Gastroesophageal sphincter (tissue), 4 donors: ENCODE measurements around the gene BCKDK. TPM values are rescaled to one million over a fixed set of nuclear protein-coding genes. Genes with fewer than 3 reads are reported as not detected.

Experiments
- ATAC-seq: fragments of 150-250 bp; one replicate; pipeline ENCODE4 v1.9.1; 2016; ENCODE audit warnings: mild to moderate bottlenecking, moderate library complexity
- H3K27ac ChIP-seq, 4 donors: fragments of 200-600 bp; sonication (generic) in 3 of 4; 1 replicate in 3 of 4; 2 replicates in 1 of 4; pipeline ENCODE4 v1.5.1; 2016 to 2019
- H3K27me3 ChIP-seq: fragments of 200-600 bp; sonication (generic); one replicate; pipeline ENCODE4 v1.5.1; 2019
- H3K36me3 ChIP-seq, 2 donors: fragments of 200-600 bp; sonication (generic); one replicate each; pipeline ENCODE4 v1.5.1; 2019; ENCODE audit warnings: control low read depth in 1 of 2
- H3K4me1 ChIP-seq, 3 donors: fragments of 200-600 bp; sonication (generic); 1 replicate in 2 of 3; 2 replicates in 1 of 3; pipeline ENCODE4 v1.5.1; 2016 to 2019; ENCODE audit warnings: control low read depth in 2 of 3
- H3K4me3 ChIP-seq, 2 donors: fragments of 200-600 bp; sonication (generic); one replicate each; pipeline ENCODE4 v1.5.1; 2019; ENCODE audit warnings: mild to moderate bottlenecking in 1 of 2, moderate library complexity in 1 of 2
- H3K9me3 ChIP-seq, 3 donors: fragments of 200-600 bp; sonication (generic); one replicate each; pipeline ENCODE4 v1.5.1; 2017 to 2019; ENCODE audit warnings: control low read depth in 2 of 3
- EP300 ChIP-seq: sonication (generic); formaldehyde crosslinking; IDR thresholded peaks from one replicate; pipeline ENCODE4 v1.6.1; 2017; ENCODE audit warnings: antibody characterized with exemption, mild to moderate bottlenecking
- POLR2A ChIP-seq, 2 donors: fragments of 450-650 bp; IDR thresholded peaks; one replicate each; pipeline ENCODE4 v1.6.1; 2017; ENCODE audit warnings: antibody characterized with exemption in 2 of 2, mild to moderate bottlenecking in 2 of 2, moderate library complexity in 1 of 2
- POLR2AphosphoS5 ChIP-seq: sonication (generic); formaldehyde crosslinking; IDR thresholded peaks from one replicate; pipeline ENCODE4 v1.6.1; 2017; ENCODE audit warnings: antibody characterized with exemption
- WGBS, 2 donors: methylation state at CpG; one replicate each; pipeline ENCODE4 v1.1.5; 2018; ENCODE audit warnings: low coverage in 1 of 2; 5-methylcytosine and 5-hydroxymethylcytosine counted together
- total RNA-seq, 4 donors: library from RNA; depleted of rRNA; stranded (reverse); fragments of >200 nt; gene quantifications; one replicate each; pipeline ENCODE4 v1.1.0, GENCODE V29; 2016
- TF ChIP-seq, protein P1 (sequence below), 4 experiments: fragments of 200-600 bp in 2 of 4; fragments of 450-650 bp in 2 of 4; sonication (generic) in 1 of 4; IDR thresholded peaks; one replicate each; pipeline ENCODE4 v1.5.1; 2017 to 2019; ENCODE audit warnings: antibody characterized with exemption in 4 of 4, mild to moderate bottlenecking in 2 of 4, moderate library complexity in 2 of 4

BCKDK gene
- total RNA-seq, 4 donors from 2014 or later, result 26.5 to 70.2 (median 39.8) TPM

DNA sequence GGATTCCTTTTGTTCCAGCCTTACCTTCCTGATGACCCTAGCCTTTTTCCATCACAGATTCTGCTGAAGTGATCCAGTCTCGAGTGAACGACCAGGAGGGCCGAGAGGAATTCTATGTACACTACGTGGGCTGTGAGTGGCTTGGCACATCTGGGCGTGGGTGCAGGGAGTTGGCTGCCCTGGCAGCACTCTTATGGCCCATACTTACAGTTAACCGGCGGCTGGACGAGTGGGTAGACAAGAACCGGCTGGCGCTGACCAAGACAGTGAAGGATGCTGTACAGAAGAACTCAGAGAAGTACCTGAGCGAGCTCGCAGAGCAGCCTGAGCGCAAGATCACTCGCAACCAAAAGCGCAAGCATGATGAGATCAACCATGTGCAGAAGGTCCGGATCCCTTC, 11.9 kb downstream of the BCKDK start:
- Histone ChIP-seq H3K36me3 (peaks cover 0 to 55% of the 10 kb centered on the region in 2 donors), H3K9me3 (no peaks in the 10 kb centered on the region), H3K27ac (peak overlapping the region in 3 of 4 donors; percentile 95 to 99 (median 98)), H3K4me3 (no peak overlapping the region), H3K4me1 (peaks cover 0 to 39% (median 11%) of the 10 kb centered on the region in 3 donors), H3K27me3 (no peaks in the 10 kb centered on the region)
- 97% methylated on average over 6 of the region's 16 CpGs; no CpG with 5 or more reads in 1 of the 2 donors for WGBS, 2 donors
- TF ChIP-seq POLR2AphosphoS5 (no peak), EP300 (no peak), POLR2A (IDR thresholded peaks at IDR 0.05) (no peak)
- TF ChIP-seq, protein P1, sequence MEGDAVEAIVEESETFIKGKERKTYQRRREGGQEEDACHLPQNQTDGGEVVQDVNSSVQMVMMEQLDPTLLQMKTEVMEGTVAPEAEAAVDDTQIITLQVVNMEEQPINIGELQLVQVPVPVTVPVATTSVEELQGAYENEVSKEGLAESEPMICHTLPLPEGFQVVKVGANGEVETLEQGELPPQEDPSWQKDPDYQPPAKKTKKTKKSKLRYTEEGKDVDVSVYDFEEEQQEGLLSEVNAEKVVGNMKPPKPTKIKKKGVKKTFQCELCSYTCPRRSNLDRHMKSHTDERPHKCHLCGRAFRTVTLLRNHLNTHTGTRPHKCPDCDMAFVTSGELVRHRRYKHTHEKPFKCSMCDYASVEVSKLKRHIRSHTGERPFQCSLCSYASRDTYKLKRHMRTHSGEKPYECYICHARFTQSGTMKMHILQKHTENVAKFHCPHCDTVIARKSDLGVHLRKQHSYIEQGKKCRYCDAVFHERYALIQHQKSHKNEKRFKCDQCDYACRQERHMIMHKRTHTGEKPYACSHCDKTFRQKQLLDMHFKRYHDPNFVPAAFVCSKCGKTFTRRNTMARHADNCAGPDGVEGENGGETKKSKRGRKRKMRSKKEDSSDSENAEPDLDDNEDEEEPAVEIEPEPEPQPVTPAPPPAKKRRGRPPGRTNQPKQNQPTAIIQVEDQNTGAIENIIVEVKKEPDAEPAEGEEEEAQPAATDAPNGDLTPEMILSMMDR (IDR thresholded peaks at IDR 0.05), result no peak
- no peak for ATAC-seq

- 100% methylated on average over 2 of the region's 3 CpGs; no CpG with 5 or more reads in 1 of the 2 donors for WGBS, 2 donors
- Histone ChIP-seq H3K4me1 (peaks cover 0 to 15% (median 0%) of the 10 kb centered on the region in 3 donors), H3K36me3 (peaks cover 0 to 92% of the 10 kb centered on the region in 2 donors), H3K9me3 (no peaks in the 10 kb centered on the region), H3K27me3 (no peaks in the 10 kb centered on the region), H3K4me3 (no peak overlapping the region), H3K27ac (no peak overlapping the region)
- no peak for TF ChIP-seq EP300
- no peak for ATAC-seq
These were observed 17.7 kb downstream of the BCKDK start for GRCh38 chr16:31125844-31126243.

- no peak for ATAC-seq
- Histone ChIP-seq H3K9me3 (no peaks in the 10 kb centered on the region), H3K27ac (peak overlapping the region in 1 of 4 donors; percentile 14), H3K4me1 (peaks cover 0 to 15% (median 0%) of the 10 kb centered on the region in 3 donors), H3K4me3 (no peak overlapping the region), H3K36me3 (peaks cover 0 to 92% of the 10 kb centered on the region in 2 donors), H3K27me3 (no peaks in the 10 kb centered on the region)
- TF ChIP-seq POLR2AphosphoS5 (no peak), POLR2A (IDR thresholded peaks at IDR 0.05) (no peak), EP300 (no peak)
- TF ChIP-seq, protein P1 (IDR thresholded peaks at IDR 0.05), result no peak
- WGBS, 2 donors, result 100% methylated on average over 1 of the region's 13 CpGs; no CpG with 5 or more reads in 1 of the 2 donors
These were observed 19.0 kb downstream of the BCKDK start for GRCh38 chr16:31127182-31127581.

- TF ChIP-seq, protein P1 (IDR thresholded peaks at IDR 0.05), result no peak
- TF ChIP-seq POLR2A (IDR thresholded peaks at IDR 0.05), result no peak
- no peak for TF ChIP-seq EP300
- no peak for TF ChIP-seq POLR2AphosphoS5
- H3K27me3 ChIP-seq, result no peaks in the 10 kb centered on the region
- ATAC-seq, result peak; percentile 63
- peaks cover 0 to 15% (median 0%) of the 10 kb centered on the region in 3 donors for H3K4me1 ChIP-seq
- no peaks in the 10 kb centered on the region for H3K9me3 ChIP-seq
- H3K36me3 ChIP-seq, result peaks cover 0 to 89% of the 10 kb centered on the region in 2 donors
- H3K27ac ChIP-seq, result peak overlapping the region in 3 of 4 donors; percentile 61 to 64 (median 63)
- 89 to 100% methylated on average over 1 to 7 of the region's 14 CpGs for WGBS, 2 donors
- H3K4me3 ChIP-seq, result no peak overlapping the region
These were observed 20.8 kb downstream of the BCKDK start for GRCh38 chr16:31128711-31129567.

DNA sequence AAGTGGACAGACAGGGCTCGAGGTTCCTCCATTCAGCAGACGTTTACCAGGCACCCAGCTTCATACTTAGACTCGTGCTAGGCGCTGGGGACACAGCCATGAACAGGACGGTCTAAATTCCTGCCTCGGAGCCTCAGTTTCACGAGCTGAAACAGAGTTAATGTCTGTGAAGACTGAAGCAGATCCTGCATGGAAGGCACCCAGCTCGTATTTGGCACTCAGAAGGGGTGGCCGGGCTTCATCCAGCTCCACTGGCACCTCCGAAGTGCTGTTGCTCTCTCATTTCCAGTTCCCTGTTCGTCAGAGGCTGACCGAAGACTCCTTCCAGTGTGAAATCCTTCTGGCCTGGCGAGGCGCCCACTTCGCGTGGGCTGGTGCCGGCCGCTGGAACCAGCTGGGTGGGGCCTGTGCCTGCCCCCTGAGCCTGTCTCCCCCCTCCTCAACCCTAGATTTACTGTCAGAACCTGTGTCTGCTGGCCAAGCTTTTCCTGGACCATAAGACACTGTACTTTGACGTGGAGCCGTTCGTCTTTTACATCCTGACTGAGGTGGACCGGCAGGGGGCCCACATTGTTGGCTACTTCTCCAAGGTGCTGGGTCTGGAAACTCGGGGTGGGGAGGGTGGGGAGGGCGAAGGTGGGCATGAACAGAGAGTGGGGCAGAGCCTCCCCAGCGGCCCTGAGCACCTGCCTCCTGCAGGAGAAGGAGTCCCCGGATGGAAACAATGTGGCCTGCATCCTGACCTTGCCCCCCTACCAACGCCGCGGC, 21.6 kb downstream of the BCKDK start:
- no peak for ATAC-seq
- TF ChIP-seq POLR2AphosphoS5 (peak; percentile 41), EP300 (no peak), POLR2A (IDR thresholded peaks at IDR 0.05) (no peak)
- H3K27me3 ChIP-seq, result peaks cover 3% of the 10 kb centered on the region
- 60 to 77% methylated on average over 3 to 8 of the region's 29 CpGs for WGBS, 2 donors
- H3K27ac ChIP-seq, result peak overlapping the region in 3 of 4 donors; percentile 59 to 63 (median 61)
- peaks cover 0 to 17% (median 0%) of the 10 kb centered on the region in 3 donors for H3K4me1 ChIP-seq
- H3K9me3 ChIP-seq, result no peaks in the 10 kb centered on the region
- no peak overlapping the region for H3K4me3 ChIP-seq
- H3K36me3 ChIP-seq, result peaks cover 0 to 82% of the 10 kb centered on the region in 2 donors
